ENCODE data around the gene NRIP1. TPM values are rescaled to one million over a fixed set of nuclear protein-coding genes. Genes with fewer than 3 reads are reported as not detected.

The NRIP1 gene
- total RNA-seq, 1 donor from 2014 or later: 45.9 TPM

DNA sequence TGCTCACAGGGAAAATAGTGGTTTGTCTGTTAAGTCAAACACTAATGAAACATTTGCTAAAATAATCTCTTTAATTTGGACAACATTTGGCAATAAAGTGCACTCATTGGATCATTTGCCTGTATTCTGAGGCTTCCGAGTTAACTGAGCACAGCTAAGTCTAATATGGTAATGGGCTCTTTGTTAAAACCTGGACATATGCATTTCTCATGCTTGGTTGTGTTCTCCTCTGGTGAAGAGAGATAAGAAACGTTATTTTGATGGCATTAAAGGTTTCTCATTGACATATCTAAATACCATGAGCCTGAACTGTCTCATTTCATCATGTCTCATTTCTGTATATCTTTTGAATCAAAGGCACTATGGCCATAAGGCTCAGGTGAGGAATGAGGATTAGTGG is 13.4 kb upstream of the NRIP1 start:
- no peak overlapping the region for H3K4me3 ChIP-seq
- H3K27ac ChIP-seq: no peak overlapping the region
- DNase-seq (no peak), ATAC-seq (no peak)
- no peaks in the 10 kb centered on the region for H3K27me3 ChIP-seq
- intact Hi-C loops (cut with DNase I): no loop called here
- H3K9me3 ChIP-seq: no peaks in the 10 kb centered on the region
- TF ChIP-seq, protein P1, sequence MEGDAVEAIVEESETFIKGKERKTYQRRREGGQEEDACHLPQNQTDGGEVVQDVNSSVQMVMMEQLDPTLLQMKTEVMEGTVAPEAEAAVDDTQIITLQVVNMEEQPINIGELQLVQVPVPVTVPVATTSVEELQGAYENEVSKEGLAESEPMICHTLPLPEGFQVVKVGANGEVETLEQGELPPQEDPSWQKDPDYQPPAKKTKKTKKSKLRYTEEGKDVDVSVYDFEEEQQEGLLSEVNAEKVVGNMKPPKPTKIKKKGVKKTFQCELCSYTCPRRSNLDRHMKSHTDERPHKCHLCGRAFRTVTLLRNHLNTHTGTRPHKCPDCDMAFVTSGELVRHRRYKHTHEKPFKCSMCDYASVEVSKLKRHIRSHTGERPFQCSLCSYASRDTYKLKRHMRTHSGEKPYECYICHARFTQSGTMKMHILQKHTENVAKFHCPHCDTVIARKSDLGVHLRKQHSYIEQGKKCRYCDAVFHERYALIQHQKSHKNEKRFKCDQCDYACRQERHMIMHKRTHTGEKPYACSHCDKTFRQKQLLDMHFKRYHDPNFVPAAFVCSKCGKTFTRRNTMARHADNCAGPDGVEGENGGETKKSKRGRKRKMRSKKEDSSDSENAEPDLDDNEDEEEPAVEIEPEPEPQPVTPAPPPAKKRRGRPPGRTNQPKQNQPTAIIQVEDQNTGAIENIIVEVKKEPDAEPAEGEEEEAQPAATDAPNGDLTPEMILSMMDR (IDR thresholded peaks at IDR 0.05): no peak
- no peaks in the 10 kb centered on the region for H3K36me3 ChIP-seq
- no peaks in the 10 kb centered on the region for H3K4me1 ChIP-seq

DNA sequence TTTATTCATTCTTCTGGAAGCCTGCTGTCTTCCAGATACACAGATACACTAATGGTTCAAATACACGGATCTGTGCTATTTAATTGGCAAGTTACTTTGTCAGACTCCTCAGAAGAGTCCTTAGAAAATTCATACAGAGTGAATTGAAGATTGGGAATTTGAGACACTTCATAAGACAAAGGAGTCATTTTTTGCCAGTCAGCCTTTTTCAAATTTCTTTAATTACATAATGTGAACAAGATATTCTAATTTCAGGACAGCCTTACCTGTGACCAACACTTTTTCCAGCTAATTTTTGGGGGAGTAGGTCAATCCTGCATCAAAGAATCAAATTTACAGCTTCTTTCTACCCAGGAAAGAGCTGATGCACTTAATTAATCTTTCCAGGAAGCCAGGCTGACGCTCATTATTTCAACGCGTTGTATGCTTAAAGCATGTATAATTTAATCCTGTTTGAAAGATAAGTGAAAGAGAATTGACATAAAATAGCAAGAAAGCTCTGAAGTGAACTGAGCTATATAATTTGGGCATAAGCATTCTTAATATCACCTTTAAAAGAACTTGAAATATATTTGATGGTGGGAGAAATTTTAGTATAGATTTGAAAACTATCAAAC is 12.8 kb upstream of the NRIP1 start:
- intact Hi-C loops (cut with DNase I): no loop called here
- no peak for ATAC-seq
- Histone ChIP-seq H3K27me3 (no peaks in the 10 kb centered on the region), H3K9me3 (no peaks in the 10 kb centered on the region), H3K36me3 (no peaks in the 10 kb centered on the region), H3K4me3 (no peak overlapping the region), H3K27ac (no peak overlapping the region), H3K4me1 (no peaks in the 10 kb centered on the region)
- no peak for DNase-seq
- TF ChIP-seq, protein P1 (IDR thresholded peaks at IDR 0.05): no peak

DNA sequence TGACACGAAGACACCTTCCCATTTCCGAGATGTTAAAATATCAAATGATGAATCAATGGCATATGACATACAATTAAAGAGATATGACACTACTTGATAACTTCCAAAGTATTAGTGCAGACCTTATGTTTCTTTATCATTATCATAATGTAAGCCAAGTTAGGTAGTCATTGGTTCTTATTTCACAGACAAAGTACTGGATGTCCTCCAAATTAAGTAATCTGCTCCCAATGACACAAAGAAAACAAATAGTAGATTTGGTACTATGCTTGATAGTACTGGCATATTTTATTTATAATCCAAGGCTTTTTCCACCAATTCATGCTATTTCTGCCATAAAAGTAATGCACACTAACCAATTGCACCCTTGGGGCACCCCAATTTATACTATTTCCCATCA is 11.9 kb upstream of the NRIP1 start:
- H3K27me3 ChIP-seq: no peaks in the 10 kb centered on the region
- H3K9me3 ChIP-seq: no peaks in the 10 kb centered on the region
- intact Hi-C loops (cut with DNase I): no loop called here
- H3K4me1 ChIP-seq: no peaks in the 10 kb centered on the region
- no peak for DNase-seq
- TF ChIP-seq, protein P1 (IDR thresholded peaks at IDR 0.05): no peak
- no peaks in the 10 kb centered on the region for H3K36me3 ChIP-seq
- ATAC-seq: no peak
- no peak overlapping the region for H3K27ac ChIP-seq
- H3K4me3 ChIP-seq: no peak overlapping the region

DNA sequence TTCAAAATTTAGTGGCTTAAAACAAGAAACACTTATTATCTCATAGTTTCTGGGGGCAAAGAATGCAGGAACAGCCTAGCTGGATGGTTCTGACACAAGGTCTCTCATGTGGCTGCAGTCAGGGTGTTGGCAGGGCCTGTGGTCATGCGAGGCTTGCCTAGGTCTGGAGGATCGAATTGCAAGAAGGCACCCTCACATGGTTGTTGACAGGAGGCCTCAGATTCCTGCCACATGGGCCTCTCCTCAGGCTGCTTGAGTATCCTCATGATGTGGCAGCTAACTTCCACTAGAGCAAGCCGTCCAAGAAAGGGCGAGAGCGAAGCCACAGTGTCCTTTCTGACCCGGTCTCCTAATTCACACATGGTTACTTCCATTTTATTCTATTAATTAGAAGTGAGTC is 6.2 kb upstream of the NRIP1 start:
- TF ChIP-seq, protein P1 (IDR thresholded peaks at IDR 0.05): no peak
- intact Hi-C loops (cut with DNase I): no loop called here
- Histone ChIP-seq H3K9me3 (no peaks in the 10 kb centered on the region), H3K4me1 (no peaks in the 10 kb centered on the region), H3K27ac (no peak overlapping the region), H3K4me3 (no peak overlapping the region), H3K36me3 (no peaks in the 10 kb centered on the region), H3K27me3 (no peaks in the 10 kb centered on the region)
- ATAC-seq: no peak
- DNase-seq: no peak

DNA sequence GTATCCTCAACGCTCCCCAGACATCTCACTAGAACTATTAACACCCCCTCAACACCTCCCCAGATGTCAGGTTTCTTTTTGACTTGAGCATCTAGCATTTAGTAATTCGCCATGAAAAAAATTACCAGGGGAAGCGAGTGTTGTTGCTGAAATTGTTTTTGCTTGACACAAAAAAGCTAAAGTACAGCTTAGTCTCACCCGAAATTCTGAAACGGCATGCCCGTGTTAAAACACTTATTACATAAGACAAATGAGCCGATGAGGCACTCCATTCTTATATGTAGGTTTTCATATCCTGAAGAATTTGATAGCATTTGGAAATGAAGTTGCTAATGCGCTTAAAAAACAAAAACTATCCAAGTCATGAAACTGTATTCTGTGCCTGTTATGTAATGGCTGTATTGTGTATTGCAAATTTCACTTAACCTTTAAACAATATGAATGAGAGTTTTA is 1.3 kb upstream of the NRIP1 start:
- intact Hi-C loops (cut with DNase I): no loop called here
- H3K4me3 ChIP-seq: peak overlapping the region; percentile 83
- H3K9me3 ChIP-seq: no peaks in the 10 kb centered on the region
- no peaks in the 10 kb centered on the region for H3K27me3 ChIP-seq
- TF ChIP-seq, protein P1 (IDR thresholded peaks at IDR 0.05): no peak
- H3K27ac ChIP-seq: peak overlapping the region; percentile 95
- DNase-seq (no peak), ATAC-seq (no peak)
- H3K4me1 ChIP-seq: peaks cover 18% of the 10 kb centered on the region
- no peaks in the 10 kb centered on the region for H3K36me3 ChIP-seq
